GM13977 (cell line): ENCODE measurements around the gene LAMB3.
A peak's percentile ranks its signal among the peaks of the same experiment; 100 is the strongest.

Experiments
- DNase-seq: peaks from one replicate; pipeline ENCODE4 v3.0.0; 2012; ENCODE audit warnings: low spot score
- in situ Hi-C: fragments of 300-500 bp; cut with MboI; formaldehyde crosslinking; loops from one replicate; pipeline ENCODE4 v1.12.0; 2022; ENCODE audit warnings: low sequenced_read_pairs, low pct_unique_long_range_greater_than_20kb, mixed read lengths, inconsistent platforms; ENCODE audit not compliant: unreplicated experiment
- TF ChIP-seq, protein P1 (sequence below): IDR thresholded peaks from 2 replicates; pipeline ENCODE4 v1.5.1; 2012; ENCODE audit warnings: mild to moderate bottlenecking, control low read depth; ENCODE audit not compliant: insufficient read depth; ENCODE audit errors: extremely low read depth, missing control alignments

Gene LAMB3

DNA sequence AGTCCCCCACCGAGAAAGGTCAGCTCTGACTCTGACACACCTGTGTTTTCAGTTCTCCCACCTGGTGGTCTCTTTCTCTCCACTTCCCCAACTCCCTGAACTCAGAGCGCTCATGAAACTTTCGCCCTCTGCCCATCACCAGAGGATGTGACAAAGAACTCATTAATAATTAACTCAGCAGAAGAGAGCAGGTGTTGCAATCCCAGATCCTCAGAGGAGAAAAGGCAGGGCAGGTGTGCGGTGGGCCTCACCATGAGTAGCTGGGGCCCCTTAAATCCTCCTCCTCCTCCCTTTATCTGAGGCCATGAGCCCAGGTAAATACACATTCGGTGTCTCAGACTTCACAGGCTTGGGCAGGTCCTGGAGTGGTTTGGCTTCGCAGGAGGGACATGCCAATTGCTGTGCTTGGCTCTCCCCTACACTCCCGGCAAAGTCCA, 1.7 kb upstream of the LAMB3 start:
- no peak for DNase-seq
- TF ChIP-seq, protein P1, sequence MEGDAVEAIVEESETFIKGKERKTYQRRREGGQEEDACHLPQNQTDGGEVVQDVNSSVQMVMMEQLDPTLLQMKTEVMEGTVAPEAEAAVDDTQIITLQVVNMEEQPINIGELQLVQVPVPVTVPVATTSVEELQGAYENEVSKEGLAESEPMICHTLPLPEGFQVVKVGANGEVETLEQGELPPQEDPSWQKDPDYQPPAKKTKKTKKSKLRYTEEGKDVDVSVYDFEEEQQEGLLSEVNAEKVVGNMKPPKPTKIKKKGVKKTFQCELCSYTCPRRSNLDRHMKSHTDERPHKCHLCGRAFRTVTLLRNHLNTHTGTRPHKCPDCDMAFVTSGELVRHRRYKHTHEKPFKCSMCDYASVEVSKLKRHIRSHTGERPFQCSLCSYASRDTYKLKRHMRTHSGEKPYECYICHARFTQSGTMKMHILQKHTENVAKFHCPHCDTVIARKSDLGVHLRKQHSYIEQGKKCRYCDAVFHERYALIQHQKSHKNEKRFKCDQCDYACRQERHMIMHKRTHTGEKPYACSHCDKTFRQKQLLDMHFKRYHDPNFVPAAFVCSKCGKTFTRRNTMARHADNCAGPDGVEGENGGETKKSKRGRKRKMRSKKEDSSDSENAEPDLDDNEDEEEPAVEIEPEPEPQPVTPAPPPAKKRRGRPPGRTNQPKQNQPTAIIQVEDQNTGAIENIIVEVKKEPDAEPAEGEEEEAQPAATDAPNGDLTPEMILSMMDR = no peak
- in situ Hi-C loops = no loop called here

DNA sequence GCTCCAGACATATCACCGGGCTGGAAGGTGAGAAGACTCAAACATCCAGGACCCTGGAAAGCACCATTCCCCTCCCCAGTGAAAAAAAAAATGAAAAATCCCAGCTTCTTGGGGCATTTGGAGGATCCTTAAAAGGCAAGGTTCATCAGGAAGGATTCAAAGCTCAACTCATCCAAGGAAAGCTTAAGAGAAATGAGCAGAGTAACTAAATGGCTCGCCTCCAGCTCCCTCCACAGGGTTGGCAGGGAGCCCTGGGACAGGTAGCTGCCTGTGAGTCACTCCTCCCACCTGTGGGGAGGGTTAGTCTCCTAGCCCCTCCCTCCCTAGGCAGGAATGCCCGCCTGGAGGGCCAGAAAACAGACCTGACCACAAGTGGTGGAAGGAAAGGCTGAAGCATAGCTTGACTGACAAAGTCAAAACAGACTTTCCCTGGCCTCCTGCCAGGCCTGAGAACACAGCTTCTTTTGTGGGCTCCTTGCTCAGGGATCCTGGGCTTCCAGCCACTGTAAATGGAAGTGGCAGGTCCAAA, 712 bp upstream of the LAMB3 start:
- in situ Hi-C loops = no loop called here
- no peak for DNase-seq
- TF ChIP-seq, protein P1 = no peak

DNA sequence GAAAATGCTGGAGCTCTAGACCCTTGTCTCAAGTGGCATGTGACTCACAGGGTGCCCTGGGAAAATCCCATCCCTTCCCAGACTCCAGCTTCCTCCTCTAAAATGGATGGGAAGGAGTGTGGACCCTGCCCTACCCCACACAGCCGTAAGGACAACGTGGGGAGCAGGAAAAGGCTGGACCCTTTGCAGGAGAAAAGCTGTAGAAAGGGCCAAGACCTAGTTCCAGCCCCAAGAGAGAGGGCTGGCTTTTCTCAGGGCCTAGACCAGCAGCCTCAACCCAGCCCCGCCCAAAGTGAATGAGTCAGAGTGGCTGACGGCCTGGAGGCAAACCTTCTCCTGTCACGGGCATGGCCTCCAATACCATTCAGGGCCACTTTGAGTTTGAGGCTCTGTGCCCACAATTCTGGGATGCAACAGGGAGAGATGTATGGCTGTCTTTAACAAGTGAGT, 1.1 kb downstream of the LAMB3 start:
- in situ Hi-C loops = no loop called here
- DNase-seq = peak; percentile 50
- TF ChIP-seq, protein P1 = no peak

DNA sequence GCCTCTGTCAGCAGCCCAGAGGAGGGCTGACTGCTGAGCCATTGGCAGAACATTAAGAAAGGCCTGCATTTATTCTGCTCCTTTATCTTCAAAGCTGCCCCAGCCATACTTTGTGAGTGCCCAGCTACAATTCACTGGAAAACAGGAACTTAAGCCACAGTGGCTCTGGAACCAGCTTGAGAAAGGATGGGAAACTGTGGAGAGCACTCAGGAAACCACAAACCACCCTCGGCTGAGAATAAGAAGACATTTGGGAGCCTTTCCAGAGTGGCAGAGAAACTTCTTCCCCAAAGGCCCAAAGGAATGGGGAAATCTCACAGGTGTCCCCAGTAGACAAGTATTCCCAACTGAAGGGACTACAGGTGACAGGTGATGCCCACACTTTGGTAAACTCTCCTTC, 1.8 kb downstream of the LAMB3 start:
- TF ChIP-seq, protein P1 = no peak
- no peak for DNase-seq

DNA sequence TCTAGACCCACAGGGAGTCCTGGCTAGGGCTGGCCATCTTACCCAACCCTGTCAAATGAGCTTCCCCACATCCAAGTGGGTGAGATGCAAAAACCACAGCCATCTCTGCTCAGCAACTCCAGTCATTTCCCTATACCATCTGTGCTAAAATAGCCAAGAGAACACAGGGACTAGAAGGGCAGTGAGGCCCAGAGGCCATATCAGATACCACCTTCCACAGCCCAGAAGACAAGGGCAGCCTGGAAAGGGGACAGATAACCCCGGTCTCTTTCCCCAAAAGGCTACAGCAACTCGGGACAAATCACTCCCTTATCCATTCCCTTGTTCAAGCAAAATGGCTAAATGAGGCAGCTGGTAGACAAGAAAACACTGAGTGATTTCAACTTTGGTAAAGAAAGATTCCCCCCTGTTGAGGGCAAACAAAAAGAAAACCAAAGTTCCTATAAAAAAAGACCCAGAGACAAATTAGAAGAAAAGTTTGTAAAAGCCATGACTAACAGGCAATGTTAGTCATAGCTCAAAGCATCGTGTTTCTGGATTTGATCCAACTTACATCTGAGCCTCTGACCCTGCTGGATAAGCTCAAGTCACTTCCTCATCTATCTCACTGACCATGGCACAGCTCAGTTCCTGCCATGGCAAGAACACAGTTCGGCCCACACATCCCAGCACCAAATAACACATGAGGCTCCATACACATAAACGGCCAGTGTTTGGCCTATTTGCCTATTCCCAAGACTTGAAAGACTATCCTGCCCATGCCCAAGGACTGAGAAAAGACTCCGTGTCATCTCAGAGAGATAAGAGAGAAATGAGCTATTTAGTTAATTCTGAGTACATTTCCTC, 3.1 kb downstream of the LAMB3 start:
- no peak for DNase-seq
- in situ Hi-C loops = no loop called here

More for the DNA sequence above, 1.8 kb downstream of the LAMB3 start:
- in situ Hi-C loops = no loop called here

DNA sequence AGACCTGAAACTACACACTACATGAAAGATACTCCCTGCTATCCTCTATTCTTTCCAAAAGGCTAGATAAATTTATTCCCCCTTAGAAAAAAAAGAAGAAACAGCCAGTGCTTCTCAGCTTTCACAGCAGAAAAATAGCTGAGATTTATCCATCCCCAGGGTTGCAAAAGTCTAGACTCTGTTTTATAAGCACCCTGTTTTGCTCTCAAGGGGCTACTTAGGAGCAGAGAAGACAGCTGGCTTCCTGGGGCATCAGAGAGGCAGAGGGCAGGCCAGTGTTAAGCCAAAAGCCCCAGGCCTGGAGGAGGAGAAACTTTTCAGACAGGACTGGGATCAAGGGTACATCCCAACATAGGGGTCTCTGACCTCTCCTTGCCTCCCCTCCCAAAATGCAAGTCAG, 3.9 kb downstream of the LAMB3 start:
- no peak for DNase-seq
- in situ Hi-C loops = no loop called here
- TF ChIP-seq, protein P1 = no peak

More for the DNA sequence above, 3.1 kb downstream of the LAMB3 start:
- TF ChIP-seq, protein P1 = no peak
